Measurements from ENCODE around the gene GRK1. TPM values are rescaled to one million over a fixed set of nuclear protein-coding genes. Genes with fewer than 3 reads are reported as not detected.

Gene GRK1
- total RNA-seq, 2 donors from 2014 or later: 0.10 TPM; not detected in 1

GRCh38 chr13:113763961-113764792 lies 97.2 kb downstream of the GRK1 start:
- no peak for DNase-seq
- H3K9ac ChIP-seq (ENCODE audit: low read depth in 2 of 2, low read length in 2 of 2): no peak overlapping the region
- H3K27me3 ChIP-seq: peaks cover 8% of the 10 kb centered on the region
- H3K4me3 ChIP-seq: no peak overlapping the region
- H3K27ac ChIP-seq: no peak overlapping the region
- no peaks in the 10 kb centered on the region for H3K9me3 ChIP-seq
- H3K4me1 ChIP-seq: peaks cover 4% of the 10 kb centered on the region
- no peaks in the 10 kb centered on the region for H3K36me3 ChIP-seq
- no peak for TF ChIP-seq CTCF (IDR thresholded peaks at IDR 0.05)
- intact Hi-C loops (cut with DNase I): no loop called here

DNA sequence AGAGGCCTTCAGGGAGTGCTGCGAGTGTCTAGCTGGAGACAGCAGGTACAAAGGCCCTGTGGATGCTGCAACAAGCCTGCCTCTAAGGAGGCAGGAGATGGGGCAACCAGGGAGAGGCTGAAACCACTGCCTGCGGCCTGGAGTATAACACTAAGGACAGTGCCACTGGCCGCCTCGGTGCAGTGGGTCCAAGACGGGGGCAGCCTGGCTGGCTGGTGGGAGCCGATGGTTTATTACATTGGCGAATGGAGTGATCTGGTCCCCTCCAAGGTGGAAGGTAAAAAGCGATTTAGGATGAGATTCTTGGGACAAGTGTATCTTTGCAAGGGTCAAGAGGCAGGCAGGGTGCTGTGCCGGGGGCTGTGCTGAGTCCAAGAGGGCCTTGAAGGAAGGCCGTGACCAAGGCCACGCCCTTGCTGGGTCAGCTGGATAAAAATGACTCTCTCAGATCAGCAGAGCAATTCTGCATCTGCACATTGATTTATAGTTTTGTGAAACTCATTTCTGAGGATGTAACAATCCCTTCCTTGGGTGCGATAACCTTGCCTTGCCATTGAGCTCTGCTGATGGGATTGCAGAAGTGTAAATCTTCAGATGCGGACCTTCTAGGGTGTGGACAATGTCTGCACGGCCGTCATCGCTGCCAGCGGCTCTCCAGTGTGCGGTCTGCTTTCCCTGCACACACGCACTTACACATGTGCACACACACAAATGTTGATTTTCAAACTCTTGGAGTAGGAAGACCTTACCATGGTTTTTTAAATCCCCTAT lies 98.0 kb downstream of the GRK1 start:
- intact Hi-C loops (cut with DNase I): no loop called here
- H3K9ac ChIP-seq (ENCODE audit: low read depth in 2 of 2, low read length in 2 of 2): no peak overlapping the region
- DNase-seq: no peak
- TF ChIP-seq CTCF (IDR thresholded peaks at IDR 0.05): no peak
- H3K27ac ChIP-seq: no peak overlapping the region
- no peaks in the 10 kb centered on the region for H3K36me3 ChIP-seq
- H3K27me3 ChIP-seq: peaks cover 3% of the 10 kb centered on the region
- H3K4me1 ChIP-seq: peaks cover 2% of the 10 kb centered on the region
- no peaks in the 10 kb centered on the region for H3K9me3 ChIP-seq
- no peak overlapping the region for H3K4me3 ChIP-seq

GRCh38 chr13:113765564-113765910 lies 98.5 kb downstream of the GRK1 start:
- Histone ChIP-seq H3K9ac (ENCODE audit: low read depth in 2 of 2, low read length in 2 of 2) (no peak overlapping the region), H3K27me3 (no peaks in the 10 kb centered on the region), H3K36me3 (no peaks in the 10 kb centered on the region), H3K9me3 (no peaks in the 10 kb centered on the region), H3K27ac (no peak overlapping the region), H3K4me3 (no peak overlapping the region), H3K4me1 (no peaks in the 10 kb centered on the region)
- intact Hi-C loops (cut with DNase I): no loop called here
- no peak for TF ChIP-seq CTCF (IDR thresholded peaks at IDR 0.05)
- no peak for DNase-seq

DNA sequence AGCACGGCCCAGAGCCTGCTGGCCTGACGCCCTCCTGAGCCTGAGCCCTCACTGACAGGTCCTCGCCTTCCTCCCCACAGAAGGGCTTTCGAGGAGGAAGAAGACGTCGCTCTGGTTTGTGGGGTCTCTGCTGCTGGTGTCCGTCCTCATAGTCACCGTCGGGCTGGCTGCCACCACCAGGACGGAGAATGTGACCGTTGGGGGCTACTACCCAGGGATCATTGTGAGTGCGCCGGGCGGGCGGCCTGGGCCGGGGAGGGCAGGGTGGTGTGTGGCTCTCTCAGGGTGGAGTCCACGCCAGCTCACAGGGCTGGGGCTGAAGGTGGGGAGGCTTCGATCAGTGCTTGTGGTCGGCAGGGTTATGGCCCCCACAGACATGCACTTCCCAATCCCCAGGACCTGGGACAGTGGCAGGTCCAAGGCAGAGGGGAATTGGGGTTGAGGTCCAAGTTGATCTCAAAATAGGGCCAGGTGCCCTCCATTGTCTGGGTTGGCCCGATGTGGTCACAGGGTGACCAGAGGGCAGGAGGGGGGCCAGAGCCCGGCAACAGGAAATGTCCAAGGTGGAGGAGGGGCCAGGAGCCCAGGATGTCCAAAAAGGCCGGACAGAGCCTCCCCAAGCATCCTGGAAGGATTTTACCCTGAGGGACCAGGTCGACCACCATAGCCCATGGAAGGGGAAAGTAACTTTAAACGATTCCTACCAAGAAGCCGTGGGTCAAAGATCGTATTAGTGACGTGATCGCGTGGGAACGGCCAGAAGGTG lies 99.2 kb downstream of the GRK1 start:
- H3K27ac ChIP-seq: no peak overlapping the region
- H3K9ac ChIP-seq (ENCODE audit: low read depth in 2 of 2, low read length in 2 of 2): no peak overlapping the region
- H3K4me3 ChIP-seq: no peak overlapping the region
- H3K9me3 ChIP-seq: no peaks in the 10 kb centered on the region
- DNase-seq: no peak
- no peaks in the 10 kb centered on the region for H3K36me3 ChIP-seq
- TF ChIP-seq CTCF (IDR thresholded peaks at IDR 0.05): no peak
- intact Hi-C loops (cut with DNase I): no loop called here
- H3K4me1 ChIP-seq: no peaks in the 10 kb centered on the region
- H3K27me3 ChIP-seq: no peaks in the 10 kb centered on the region

- no peak for DNase-seq
- intact Hi-C loops (cut with DNase I): no loop called here
Measured at GRCh38 chr13:113767366-113767765, 100.3 kb downstream of the GRK1 start.

More at GRCh38 chr13:113767366-113767765, 100.3 kb downstream of the GRK1 start:
- no peaks in the 10 kb centered on the region for H3K4me1 ChIP-seq
- no peak overlapping the region for H3K27ac ChIP-seq
- TF ChIP-seq CTCF (IDR thresholded peaks at IDR 0.05): no peak
- H3K27me3 ChIP-seq: no peaks in the 10 kb centered on the region
- H3K9me3 ChIP-seq: no peaks in the 10 kb centered on the region
- H3K4me3 ChIP-seq: no peak overlapping the region
- no peaks in the 10 kb centered on the region for H3K36me3 ChIP-seq
- no peak overlapping the region for H3K9ac ChIP-seq (ENCODE audit: low read depth in 2 of 2, low read length in 2 of 2)
